HFFc6 (cell line): ENCODE measurements around the gene C10orf120. TPM values are rescaled to one million over a fixed set of nuclear protein-coding genes. Genes with fewer than 3 reads are reported as not detected.

ENCODE experiments used
- DNase-seq: peaks from one replicate; pipeline ENCODE4 v3.0.0-alpha.2; 2018
- H3K27ac Mint-ChIP-seq: 2 replicates; pipeline ENCODE4 v1.8.0; 2020; ENCODE audit warnings: mild to moderate bottlenecking, mixed read lengths
- H3K27me3 Mint-ChIP-seq: 2 replicates; pipeline ENCODE4 v1.8.0; 2021; ENCODE audit warnings: mild to moderate bottlenecking, moderate library complexity, mixed read lengths; ENCODE audit not compliant: insufficient read depth
- H3K36me3 Mint-ChIP-seq: 2 replicates; pipeline ENCODE4 v1.8.0; 2021; ENCODE audit warnings: low read depth, mixed read lengths
- H3K4me1 Mint-ChIP-seq: 2 replicates; pipeline ENCODE4 v1.8.0; 2020; ENCODE audit warnings: low read depth, mixed read lengths
- H3K4me3 Mint-ChIP-seq: 2 replicates; pipeline ENCODE4 v1.8.0; 2020; ENCODE audit warnings: mild to moderate bottlenecking, moderate library complexity, mixed read lengths
- H3K9me3 Mint-ChIP-seq: 2 replicates; pipeline ENCODE4 v1.8.0; 2020; ENCODE audit warnings: mild to moderate bottlenecking, mixed read lengths
- CTCF ChIP-seq: fragments of 200-600 bp; sonication (generic); IDR thresholded peaks from 2 replicates; pipeline ENCODE4 v1.5.0; 2021; ENCODE audit warnings: antibody characterized with exemption, mild to moderate bottlenecking
- long read RNA-seq: library from polyadenylated mRNA; unstranded; transcript quantifications from one replicate; pipeline ENCODE4 v2.0.0, GENCODE V29; 2019
- total RNA-seq, 6 experiments: library from RNA; stranded (reverse); fragmentation: NEBNext Ultra II Directional; extraction: Animal tissue kit (Norgen Biotek cat#: 25700); gene quantifications; 2 replicates in 1 of 6; 3 replicates in 5 of 6; pipeline ENCODE4 v1.2.3, GENCODE V29; 2021

C10orf120 gene
- total RNA-seq: not detected
- long read RNA-seq: 0 reads

- no peaks in the 10 kb centered on the region for H3K4me1 Mint-ChIP-seq
- peaks cover 6% of the 10 kb centered on the region; the same call in 1 of the 2 replicates for H3K9me3 Mint-ChIP-seq
- no peak within 1 kb of the TSS for H3K4me3 Mint-ChIP-seq
- H3K27ac Mint-ChIP-seq: no peak within 1 kb of the TSS
- H3K27me3 Mint-ChIP-seq: no peaks in the 10 kb centered on the region; the same call in 1 of the 2 replicates
- no peaks in the 10 kb centered on the region for H3K36me3 Mint-ChIP-seq
- TF ChIP-seq CTCF: no peak
- DNase-seq: no peak
Observed at GRCh38 chr10:122699796-122700455, at the start of gene C10orf120. Gene C10orf120, minus strand, starts transcription at chr10:122699846. Its CDS starts 56 bp downstream, at chr10:122699790.

GRCh38 chr10:122748496-122748895 lies 48.9 kb upstream of the C10orf120 start:
- no peaks in the 10 kb centered on the region for H3K27me3 Mint-ChIP-seq
- peaks cover 6% of the 10 kb centered on the region; the same call in 1 of the 2 replicates for H3K9me3 Mint-ChIP-seq
- no peak for DNase-seq
- H3K36me3 Mint-ChIP-seq: no peaks in the 10 kb centered on the region
- TF ChIP-seq CTCF: no peak
- H3K4me3 Mint-ChIP-seq: no peak overlapping the region
- H3K27ac Mint-ChIP-seq: no peak overlapping the region
- no peaks in the 10 kb centered on the region for H3K4me1 Mint-ChIP-seq

DNA sequence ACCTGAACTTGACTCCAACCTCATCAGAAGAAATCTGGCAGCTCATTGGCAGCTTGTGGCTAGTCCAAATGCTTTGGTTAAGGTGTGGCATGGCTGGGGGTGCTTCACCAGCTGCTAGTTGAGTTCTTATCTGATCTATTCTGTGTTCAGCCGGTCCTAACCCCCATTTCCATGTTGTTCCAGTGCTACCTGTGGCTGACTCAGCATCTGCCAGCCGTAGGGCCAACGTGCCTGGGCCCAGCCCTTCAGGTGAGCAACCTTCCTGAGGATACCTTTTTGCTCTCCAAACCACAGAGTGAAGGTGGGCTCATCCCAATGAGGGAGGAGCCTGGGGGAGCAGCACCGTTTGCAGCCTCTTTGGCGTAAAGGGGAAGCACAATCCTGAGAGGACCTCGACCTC lies 46.8 kb upstream of the C10orf120 start:
- no peak for DNase-seq
- no peaks in the 10 kb centered on the region for H3K36me3 Mint-ChIP-seq
- H3K9me3 Mint-ChIP-seq: peaks cover 6% of the 10 kb centered on the region; the same call in 1 of the 2 replicates
- H3K27me3 Mint-ChIP-seq: no peaks in the 10 kb centered on the region; the same call in 1 of the 2 replicates
- H3K4me3 Mint-ChIP-seq: no peak overlapping the region
- TF ChIP-seq CTCF: no peak
- no peaks in the 10 kb centered on the region for H3K4me1 Mint-ChIP-seq
- H3K27ac Mint-ChIP-seq: no peak overlapping the region

DNA sequence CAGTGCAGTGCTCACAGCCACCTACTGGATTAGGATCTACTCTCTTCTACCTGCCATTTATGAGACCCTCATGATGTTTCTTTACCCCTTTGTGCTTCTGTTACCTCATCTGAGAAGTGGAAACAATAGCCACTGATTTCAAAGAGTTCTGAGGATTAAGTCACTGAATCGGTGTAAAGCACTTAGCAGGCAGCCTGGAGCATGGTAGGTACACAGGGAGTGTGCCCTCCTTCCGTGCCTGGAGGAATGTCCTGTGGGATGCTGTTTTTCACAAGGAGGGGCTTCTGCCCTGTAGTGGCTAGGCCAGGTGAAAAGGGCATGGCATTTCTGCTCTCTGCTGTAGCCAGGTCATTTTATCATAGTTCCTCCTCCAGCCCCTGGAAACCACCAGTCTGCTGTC lies 44.6 kb upstream of the C10orf120 start:
- Mint-ChIP-seq H3K36me3 (no peaks in the 10 kb centered on the region), H3K9me3 (no peaks in the 10 kb centered on the region; the same call in 1 of the 2 replicates), H3K4me1 (no peaks in the 10 kb centered on the region), H3K27ac (no peak overlapping the region), H3K4me3 (no peak overlapping the region), H3K27me3 (no peaks in the 10 kb centered on the region; the same call in 1 of the 2 replicates)
- no peak for TF ChIP-seq CTCF
- no peak for DNase-seq

DNA sequence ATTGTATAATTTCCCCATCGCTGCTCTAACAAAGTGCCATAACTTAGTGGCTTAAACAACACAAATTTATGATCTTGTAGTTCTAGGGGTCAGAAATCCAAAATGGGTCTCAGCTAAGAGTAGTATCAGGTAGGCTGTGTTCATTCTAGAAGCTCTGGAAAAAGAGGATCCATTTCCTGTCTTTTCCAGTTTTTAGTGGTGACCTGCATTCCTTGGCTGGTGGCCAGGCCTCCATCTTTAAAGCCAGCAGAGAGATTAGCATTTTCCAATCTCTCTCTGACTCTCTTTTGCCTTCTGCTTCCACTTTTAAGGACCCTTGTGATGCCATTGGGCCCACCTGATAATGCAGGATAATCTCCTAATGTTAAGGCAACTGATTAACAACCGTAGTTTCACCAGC lies 41.0 kb upstream of the C10orf120 start:
- no peak overlapping the region for H3K4me3 Mint-ChIP-seq

More for the DNA sequence above, 41.0 kb upstream of the C10orf120 start:
- no peaks in the 10 kb centered on the region; the same call in 1 of the 2 replicates for H3K27me3 Mint-ChIP-seq
- no peak for TF ChIP-seq CTCF
- H3K27ac Mint-ChIP-seq: no peak overlapping the region
- H3K4me1 Mint-ChIP-seq: no peaks in the 10 kb centered on the region
- no peaks in the 10 kb centered on the region for H3K36me3 Mint-ChIP-seq
- H3K9me3 Mint-ChIP-seq: no peaks in the 10 kb centered on the region
- no peak for DNase-seq
